T-cell (primary cell): ENCODE measurements around the gene TEX10. TPM values are rescaled to one million over a fixed set of nuclear protein-coding genes. Genes with fewer than 3 reads are reported as not detected.
"Not testable (repeated sequence)": the region's sequence is repeated elsewhere in the genome, so short reads cannot be mapped to it uniquely, and the experiment has no call there.

Source experiments
- ATAC-seq, 4 experiments: fragments of 200-7000 bp in 3 of 4; fragments of 150-1000 bp in 1 of 4; cut with Tn5 transposase; replicated peaks in 1 of 4; 1 replicate in 3 of 4; 2 replicates in 1 of 4; pipeline ENCODE4 v1.10.0; 2021; ENCODE audit warnings: moderate library complexity in 3 of 4, mild to moderate bottlenecking in 2 of 4, moderate number of reproducible peaks in 1 of 4
- CTCF ChIA-PET, 2 donors: fragments of 300-600 bp; sonication (Branson Sonifier 250); formaldehyde crosslinking; loops; one replicate each; lab custom pipeline; 2022; ENCODE audit warnings: antibody characterized with exemption in 2 of 2; lab: Charles Lee
- POLR2A ChIA-PET, 2 donors: fragments of 300-600 bp; sonication (Branson Sonifier 250); formaldehyde crosslinking; loops; one replicate each; lab custom pipeline; 2022; ENCODE audit warnings: antibody characterized with exemption in 2 of 2; lab: Charles Lee
- DNase-seq, 35 experiments: peaks; one replicate each; pipeline versions ENCODE4 v3.0.0 to v3.0.0-alpha.2; 2013 to 2023
- H3K27ac ChIP-seq: one replicate; pipeline ENCODE4 v1.5.1; 2013; ENCODE audit warnings: low read length
- H3K27me3 ChIP-seq, 2 experiments: replicated peaks in 1 of 2; 1 replicate in 1 of 2; 2 replicates in 1 of 2; pipeline versions ENCODE4 v1.6.1 to v1.7.0; 2013; ENCODE audit warnings: low read length in 1 of 2, mixed read lengths in 1 of 2; ENCODE audit not compliant: control insufficient read depth in 2 of 2, insufficient read depth in 2 of 2; ENCODE audit errors: extremely low read depth in 1 of 2
- H3K36me3 ChIP-seq, 2 donors: 1 replicate in 1 of 2; 2 replicates in 1 of 2; pipeline versions ENCODE4 v1.6.1 to v1.7.0; 2013; ENCODE audit warnings: low read length in 1 of 2; ENCODE audit not compliant: control insufficient read depth in 2 of 2, insufficient read depth in 1 of 2; ENCODE audit errors: extremely low read depth in 1 of 2
- H3K4me1 ChIP-seq, 2 experiments: 1 replicate in 1 of 2; 2 replicates in 1 of 2; pipeline versions ENCODE4 v1.6.1 to v1.7.0; 2013; ENCODE audit warnings: low read length in 2 of 2, mixed read lengths in 1 of 2; ENCODE audit not compliant: insufficient read depth in 2 of 2, control insufficient read depth in 1 of 2; ENCODE audit errors: extremely low read depth in 1 of 2
- H3K4me3 ChIP-seq, 2 donors: 1 replicate in 1 of 2; 2 replicates in 1 of 2; pipeline versions ENCODE4 v1.5.1 to v1.7.0; 2013; ENCODE audit warnings: mild to moderate bottlenecking in 2 of 2, low read length in 1 of 2, moderate library complexity in 1 of 2; ENCODE audit not compliant: control insufficient read depth in 1 of 2; ENCODE audit errors: extremely low read depth in 1 of 2
- H3K9me3 ChIP-seq: 2 replicates; pipeline ENCODE4 v1.7.0; 2013
- H3K27ac Mint-ChIP-seq, 2 donors: one replicate each; pipeline ENCODE4 v1.8.0; 2020 to 2021; ENCODE audit warnings: mild to moderate bottlenecking in 2 of 2, mixed read lengths in 2 of 2
- H3K27me3 Mint-ChIP-seq, 2 donors: one replicate each; pipeline ENCODE4 v1.8.0; 2021 to 2022; ENCODE audit warnings: mixed read lengths in 2 of 2
- H3K36me3 Mint-ChIP-seq: one replicate; pipeline ENCODE4 v1.8.0; 2021; ENCODE audit warnings: mixed read lengths
- H3K4me1 Mint-ChIP-seq, 3 donors: one replicate each; pipeline ENCODE4 v1.8.0; 2020 to 2022; ENCODE audit warnings: mixed read lengths in 3 of 3, mild to moderate bottlenecking in 1 of 3
- H3K4me3 Mint-ChIP-seq, 3 donors: one replicate each; pipeline ENCODE4 v1.8.0; 2020 to 2022; ENCODE audit warnings: mild to moderate bottlenecking in 3 of 3, mixed read lengths in 3 of 3, moderate library complexity in 3 of 3
- H3K9me3 Mint-ChIP-seq, 3 donors: one replicate each; pipeline ENCODE4 v1.8.0; 2020 to 2022; ENCODE audit warnings: mixed read lengths in 3 of 3
- WGBS: methylation state at CpG from one replicate; pipeline ENCODE4 v1.1.5; 2013; ENCODE audit warnings: missing lambda C conversion rate; ENCODE audit not compliant: insufficient coverage; 5-methylcytosine and 5-hydroxymethylcytosine counted together
- total RNA-seq, 35 experiments: library from RNA in 6 of 35; stranded (reverse) in 6 of 35; fragments of 120-200 nt in 1 of 35; gene quantifications; one replicate each; pipeline versions ENCODE4 v1.2.1 to v1.2.4 and lab custom pipeline; 2013 to 2026

The TEX10 gene
- total RNA-seq, 5 donors from 2014 or later (not counting 1 experiment from before 2014, with no cell fraction given): 14.7 to 18.9 (median 16.7) TPM

DNA sequence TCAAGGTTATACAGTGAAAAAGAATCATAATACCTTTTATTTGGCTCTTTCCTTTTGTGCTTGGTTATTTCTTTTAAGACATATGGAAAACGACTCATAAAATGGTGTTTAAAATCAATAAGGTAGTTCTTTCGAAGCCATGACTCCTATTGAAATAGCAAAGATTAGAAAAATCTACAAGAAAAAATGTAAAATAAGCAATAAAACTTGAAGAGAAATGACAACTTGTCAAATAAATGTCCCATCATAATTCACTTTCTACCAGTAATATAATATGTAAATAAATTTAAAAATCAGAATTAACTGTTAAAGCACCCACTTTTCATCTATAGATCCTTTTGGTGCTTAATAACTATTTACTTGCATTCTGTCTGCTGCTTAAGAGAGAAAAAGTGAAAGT lies 12.5 kb downstream of the TEX10 start:
- H3K27ac Mint-ChIP-seq: no peak overlapping the region
- ATAC-seq: no peak
- no peaks in the 10 kb centered on the region for H3K9me3 ChIP-seq
- H3K4me1 ChIP-seq: no peaks in the 10 kb centered on the region
- ChIA-PET POLR2A (no interaction called here), CTCF (interaction anchor here in 1 of 2 donors (1.1 kb wide), 1 partner anchor 16 kb away, joined by 5 read pairs; no protein-coding TSS in a partner anchor)
- H3K4me1 Mint-ChIP-seq: peaks cover 35 to 55% (median 38%) of the 10 kb centered on the region in 3 donors
- no peak overlapping the region for H3K4me3 Mint-ChIP-seq
- WGBS: no CpG with 5 or more reads among the region's 2 CpGs
- no peak for DNase-seq
- peaks cover 36% of the 10 kb centered on the region for H3K36me3 Mint-ChIP-seq
- H3K36me3 ChIP-seq: peaks cover 0 to 18% of the 10 kb centered on the region in 2 donors
- no peaks in the 10 kb centered on the region for H3K9me3 Mint-ChIP-seq
- no peaks in the 10 kb centered on the region for H3K27me3 Mint-ChIP-seq
- H3K27ac ChIP-seq: no peak overlapping the region
- no peaks in the 10 kb centered on the region for H3K27me3 ChIP-seq
- no peak overlapping the region for H3K4me3 ChIP-seq

DNA sequence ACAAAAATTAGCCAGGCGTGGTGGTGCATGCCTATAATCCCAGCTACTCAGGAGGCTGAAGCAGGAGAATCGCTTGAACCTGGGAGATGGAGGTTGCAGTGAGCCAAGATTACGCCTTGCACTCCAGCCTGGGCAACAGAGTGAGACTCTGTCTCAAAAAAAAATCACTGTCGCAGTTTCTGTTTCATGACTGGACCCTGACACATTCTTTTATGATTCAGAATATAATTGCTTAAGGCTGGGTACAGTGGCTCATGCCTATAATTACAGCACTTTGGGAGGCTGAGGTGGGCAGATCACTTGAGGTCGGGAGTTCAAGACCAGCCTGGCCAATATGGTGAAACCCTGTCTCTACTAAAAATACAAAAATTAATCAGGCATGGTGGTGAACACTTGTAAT lies 14.0 kb downstream of the TEX10 start:
- POLR2A ChIA-PET: interaction anchor here in 1 of 2 donors (0.7 kb wide), 1 partner anchor 274 kb away, joined by 5 read pairs; no protein-coding TSS in a partner anchor
- H3K4me1 ChIP-seq, H3K27ac ChIP-seq, CTCF ChIA-PET, H3K9me3 ChIP-seq, ATAC-seq, H3K27me3 ChIP-seq, H3K9me3 Mint-ChIP-seq, H3K27ac Mint-ChIP-seq, H3K27me3 Mint-ChIP-seq, DNase-seq, H3K4me3 ChIP-seq, H3K4me3 Mint-ChIP-seq: not testable (repeated sequence)
- H3K36me3 ChIP-seq: peaks cover 0 to 18% of the 10 kb centered on the region in 2 donors
- Mint-ChIP-seq H3K4me1 (peaks cover 33 to 49% (median 33%) of the 10 kb centered on the region in 3 donors), H3K36me3 (peaks cover 32% of the 10 kb centered on the region)
- 100% methylated on average over 3 of the region's 5 CpGs for WGBS

- POLR2A ChIA-PET: interaction anchor here in 1 of 2 donors (0.5 kb wide), 1 partner anchor 13 kb away, joined by 3 read pairs; no protein-coding TSS in a partner anchor
- Mint-ChIP-seq H3K27ac (no peak overlapping the region), H3K9me3 (no peaks in the 10 kb centered on the region), H3K36me3 (peaks cover 44% of the 10 kb centered on the region), H3K4me3 (no peak overlapping the region), H3K4me1 (peaks cover 7 to 15% (median 12%) of the 10 kb centered on the region in 3 donors), H3K27me3 (no peaks in the 10 kb centered on the region)
- peak in 1 of 35 experiments; percentile 54 for DNase-seq
- Histone ChIP-seq H3K27ac (no peak overlapping the region), H3K4me3 (no peak overlapping the region), H3K36me3 (peaks cover 0 to 23% of the 10 kb centered on the region in 2 donors), H3K4me1 (no peaks in the 10 kb centered on the region), H3K27me3 (no peaks in the 10 kb centered on the region), H3K9me3 (no peaks in the 10 kb centered on the region)
- no peak for ATAC-seq
- WGBS: no CpG with 5 or more reads among the region's 4 CpGs
- CTCF ChIA-PET: interaction anchor here (0.5 to 3.1 kb wide), 30 partner anchors 9 to 1356 kb away, joined by 3 to 15 read pairs (median 3); partner anchors contain the start of gene TEX10 (in 2 of the 2)
Measured at GRCh38 chr9:100324594-100325200, 28.0 kb downstream of the TEX10 start.

DNA sequence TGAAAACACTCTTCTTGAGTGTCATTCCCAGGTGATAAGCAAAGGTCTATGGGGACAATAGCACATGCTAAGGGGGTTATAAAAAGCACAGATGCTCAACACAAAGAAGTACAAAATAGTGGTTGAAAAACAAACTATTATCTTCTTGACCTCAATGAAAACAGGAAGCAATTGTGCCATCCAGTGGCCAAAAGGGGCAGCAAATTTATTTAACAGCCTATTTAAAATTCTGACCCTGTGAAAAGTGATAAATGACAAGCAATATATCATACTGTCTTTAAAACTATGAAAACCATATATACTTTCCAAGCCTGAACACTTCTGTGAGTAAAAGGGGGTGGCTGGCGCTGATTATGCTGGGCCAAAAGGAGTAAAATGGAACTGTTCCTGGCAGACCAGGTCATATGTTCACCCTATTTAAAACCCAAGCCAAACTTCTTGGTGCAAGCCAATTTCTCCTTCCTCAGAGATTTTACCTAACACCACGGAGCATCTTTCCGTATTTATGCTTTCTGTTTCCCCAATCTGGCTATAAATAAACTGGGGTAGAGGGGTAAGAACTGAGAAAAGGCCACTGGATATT lies 29.7 kb downstream of the TEX10 start:
- CTCF ChIA-PET: interaction anchor here (0.6 to 3.1 kb wide), 7 partner anchors 11 to 300 kb away, joined by 3 to 13 read pairs (median 4); no protein-coding TSS in a partner anchor
- POLR2A ChIA-PET: no interaction called here
- Histone ChIP-seq H3K9me3 (no peaks in the 10 kb centered on the region), H3K36me3 (peaks cover 0 to 27% of the 10 kb centered on the region in 2 donors), H3K27ac (no peak overlapping the region), H3K27me3 (no peaks in the 10 kb centered on the region), H3K4me3 (no peak overlapping the region), H3K4me1 (no peaks in the 10 kb centered on the region)
- no peaks in the 10 kb centered on the region for H3K9me3 Mint-ChIP-seq
- peaks cover 44% of the 10 kb centered on the region for H3K36me3 Mint-ChIP-seq
- H3K4me1 Mint-ChIP-seq: peaks cover 10 to 17% (median 13%) of the 10 kb centered on the region in 3 donors
- H3K4me3 Mint-ChIP-seq: no peak overlapping the region
- ATAC-seq (no peak), DNase-seq (peak in 19 of 35 experiments; percentile 1 to 47 (median 8))
- H3K27me3 Mint-ChIP-seq: no peaks in the 10 kb centered on the region
- no CpG with 5 or more reads among the region's 3 CpGs for WGBS
- H3K27ac Mint-ChIP-seq: no peak overlapping the region

- H3K4me3 ChIP-seq: no peak overlapping the region
- H3K27ac ChIP-seq: no peak overlapping the region
- WGBS: no CpG with 5 or more reads among the region's 1 CpG
- Mint-ChIP-seq H3K9me3 (no peaks in the 10 kb centered on the region), H3K27me3 (no peaks in the 10 kb centered on the region), H3K27ac (peak overlapping the region in 1 of 2 donors; percentile 58), H3K4me3 (no peak overlapping the region), H3K36me3 (peaks cover 63% of the 10 kb centered on the region), H3K4me1 (peaks cover 14 to 30% (median 20%) of the 10 kb centered on the region in 3 donors)
- DNase-seq: no peak
- ChIA-PET CTCF (no interaction called here), POLR2A (no interaction called here)
- no peak for ATAC-seq
- H3K36me3 ChIP-seq: peaks cover 0 to 20% of the 10 kb centered on the region in 2 donors
- H3K4me1 ChIP-seq: no peaks in the 10 kb centered on the region
- H3K27me3 ChIP-seq: no peaks in the 10 kb centered on the region
- peaks cover 7% of the 10 kb centered on the region for H3K9me3 ChIP-seq
Measured at GRCh38 chr9:100317706-100318105, 35.0 kb downstream of the TEX10 start.

- WGBS: no CpG with 5 or more reads among the region's 4 CpGs
- Mint-ChIP-seq H3K4me1 (peaks cover 20 to 37% (median 28%) of the 10 kb centered on the region in 3 donors), H3K27ac (no peak overlapping the region), H3K9me3 (no peaks in the 10 kb centered on the region), H3K27me3 (no peaks in the 10 kb centered on the region), H3K4me3 (no peak overlapping the region), H3K36me3 (peaks cover 69% of the 10 kb centered on the region)
- peaks cover 0 to 24% of the 10 kb centered on the region in 2 donors for H3K36me3 ChIP-seq
- no peak overlapping the region for H3K27ac ChIP-seq
- H3K9me3 ChIP-seq: peaks cover 7% of the 10 kb centered on the region
- no peaks in the 10 kb centered on the region for H3K4me1 ChIP-seq
- DNase-seq: no peak
- no peaks in the 10 kb centered on the region for H3K27me3 ChIP-seq
- ChIA-PET CTCF (interaction anchor here (0.6 to 2.3 kb wide), 2 partner anchors 10 to 45 kb away, joined by 3 to 15 read pairs; no protein-coding TSS in a partner anchor), POLR2A (no interaction called here)
- H3K4me3 ChIP-seq: no peak overlapping the region
- no peak for ATAC-seq
Measured at GRCh38 chr9:100315561-100315960, 37.2 kb downstream of the TEX10 start.
